ENCODE measurements around the gene PTPN18.
A peak's percentile ranks its signal among the peaks of the same experiment; 100 is the strongest.

PTPN18 gene

GRCh38 chr2:130385709-130386108 lies 29.9 kb downstream of the PTPN18 start:
- Histone ChIP-seq H2AFZ (ENCODE audit: low read depth, low read length) (no peak overlapping the region), H3K79me2 (ENCODE audit: low read length) (peaks cover 1% of the 10 kb centered on the region; the same call in 1 of the 2 replicates), H3K4me3 (ENCODE audit: low read length) (peak overlapping the region; percentile 17; the same call in 1 of the 2 replicates)

GRCh38 chr2:130387071-130387400 lies 31.2 kb downstream of the PTPN18 start:
- H3K4me2 ChIP-seq (ENCODE audit: low read length), result no peak overlapping the region
- H3K9me3 ChIP-seq (ENCODE audit: insufficient read depth, low read length), result peaks cover 10% of the 10 kb centered on the region; the same call in 1 of the 2 replicates
- H2AFZ ChIP-seq (ENCODE audit: low read depth, low read length), result no peak overlapping the region
- no peaks in the 10 kb centered on the region for H3K79me2 ChIP-seq (ENCODE audit: low read length)
- H4K20me1 ChIP-seq (ENCODE audit: insufficient read depth, low read length), result peaks cover 4% of the 10 kb centered on the region; the same call in 1 of the 2 replicates
- peaks cover 14% of the 10 kb centered on the region for H3K36me3 ChIP-seq (replicated peaks; ENCODE audit: low read depth, low read length)
- no peak overlapping the region for H3K27ac ChIP-seq (ENCODE audit: low read length)
- H3K4me1 ChIP-seq (ENCODE audit: low read length), result peaks cover 47% of the 10 kb centered on the region
- H3K27me3 ChIP-seq (ENCODE audit: low read depth, low read length), result no peaks in the 10 kb centered on the region
- TF ChIP-seq EZH2phosphoT487 (IDR thresholded peaks at IDR 0.05; ENCODE audit: low read depth) (no peak), CTCF (IDR thresholded peaks at IDR 0.05; ENCODE audit: low read depth, low read length) (no peak)
- no peak overlapping the region for H3K4me3 ChIP-seq (ENCODE audit: low read length)
- no peak overlapping the region for H3K9ac ChIP-seq (ENCODE audit: low read length)

More at GRCh38 chr2:130385709-130386108, 29.9 kb downstream of the PTPN18 start:
- H3K27ac ChIP-seq (ENCODE audit: low read length), result peak overlapping the region; percentile 58
- TF ChIP-seq EZH2phosphoT487 (IDR thresholded peaks at IDR 0.05; ENCODE audit: low read depth), result no peak
- no peak for TF ChIP-seq CTCF (IDR thresholded peaks at IDR 0.05; ENCODE audit: low read depth, low read length)
- H3K27me3 ChIP-seq (ENCODE audit: low read depth, low read length), result no peaks in the 10 kb centered on the region
- peaks cover 20% of the 10 kb centered on the region for H3K36me3 ChIP-seq (replicated peaks; ENCODE audit: low read depth, low read length)
- no peak overlapping the region; the same call in 1 of the 2 replicates for H3K9ac ChIP-seq (ENCODE audit: low read length)
- H4K20me1 ChIP-seq (ENCODE audit: insufficient read depth, low read length), result peaks cover 10% of the 10 kb centered on the region
- peak overlapping the region; percentile 66 for H3K4me2 ChIP-seq (ENCODE audit: low read length)
- H3K9me3 ChIP-seq (ENCODE audit: insufficient read depth, low read length), result peaks cover 10% of the 10 kb centered on the region; the same call in 1 of the 2 replicates
- peaks cover 52% of the 10 kb centered on the region for H3K4me1 ChIP-seq (ENCODE audit: low read length)

GRCh38 chr2:130387804-130388203 lies 31.9 kb downstream of the PTPN18 start:
- Histone ChIP-seq H3K9me3 (ENCODE audit: insufficient read depth, low read length) (peaks cover 10% of the 10 kb centered on the region; the same call in 1 of the 2 replicates), H3K27ac (ENCODE audit: low read length) (no peak overlapping the region), H3K9ac (ENCODE audit: low read length) (no peak overlapping the region), H3K4me3 (ENCODE audit: low read length) (no peak overlapping the region), H3K36me3 (replicated peaks; ENCODE audit: low read depth, low read length) (peaks cover 8% of the 10 kb centered on the region), H2AFZ (ENCODE audit: low read depth, low read length) (no peak overlapping the region), H3K4me2 (ENCODE audit: low read length) (no peak overlapping the region), H4K20me1 (ENCODE audit: insufficient read depth, low read length) (peaks cover 4% of the 10 kb centered on the region; the same call in 1 of the 2 replicates), H3K4me1 (ENCODE audit: low read length) (peaks cover 53% of the 10 kb centered on the region), H3K79me2 (ENCODE audit: low read length) (no peaks in the 10 kb centered on the region), H3K27me3 (ENCODE audit: low read depth, low read length) (no peaks in the 10 kb centered on the region)
- TF ChIP-seq CTCF (IDR thresholded peaks at IDR 0.05; ENCODE audit: low read depth, low read length) (no peak), EZH2phosphoT487 (IDR thresholded peaks at IDR 0.05; ENCODE audit: low read depth) (no peak)

- Histone ChIP-seq H4K20me1 (ENCODE audit: insufficient read depth, low read length) (peaks cover 4% of the 10 kb centered on the region; the same call in 1 of the 2 replicates), H3K79me2 (ENCODE audit: low read length) (no peaks in the 10 kb centered on the region), H3K9me3 (ENCODE audit: insufficient read depth, low read length) (peaks cover 10% of the 10 kb centered on the region; the same call in 1 of the 2 replicates), H3K27me3 (ENCODE audit: low read depth, low read length) (no peaks in the 10 kb centered on the region), H3K27ac (ENCODE audit: low read length) (no peak overlapping the region), H3K4me2 (ENCODE audit: low read length) (no peak overlapping the region), H3K4me1 (ENCODE audit: low read length) (peaks cover 57% of the 10 kb centered on the region), H3K9ac (ENCODE audit: low read length) (no peak overlapping the region), H2AFZ (ENCODE audit: low read depth, low read length) (no peak overlapping the region), H3K4me3 (ENCODE audit: low read length) (no peak overlapping the region), H3K36me3 (replicated peaks; ENCODE audit: low read depth, low read length) (peaks cover 6% of the 10 kb centered on the region)
- no peak for TF ChIP-seq EZH2phosphoT487 (IDR thresholded peaks at IDR 0.05; ENCODE audit: low read depth)
- no peak for TF ChIP-seq CTCF (IDR thresholded peaks at IDR 0.05; ENCODE audit: low read depth, low read length)
Measured at GRCh38 chr2:130388221-130388907, 32.5 kb downstream of the PTPN18 start.
